ENCODE measurements around the gene MYO1F. TPM values are rescaled to one million over a fixed set of nuclear protein-coding genes. Genes with fewer than 3 reads are reported as not detected.
"Not testable (repeated sequence)": the region's sequence is repeated elsewhere in the genome, so short reads cannot be mapped to it uniquely, and the experiment has no call there.

The MYO1F gene
- total RNA-seq (10 to 100 TPM; 66.7 to 67.4 TPM), total RNA-seq (2.8 to 282 (median 97.3) reads per million in 172 experiments)
- polyA plus RNA-seq (2013, experiment 1 of 2): 150 TPM
- 182 TPM for polyA plus RNA-seq (2013, experiment 2 of 2)

DNA sequence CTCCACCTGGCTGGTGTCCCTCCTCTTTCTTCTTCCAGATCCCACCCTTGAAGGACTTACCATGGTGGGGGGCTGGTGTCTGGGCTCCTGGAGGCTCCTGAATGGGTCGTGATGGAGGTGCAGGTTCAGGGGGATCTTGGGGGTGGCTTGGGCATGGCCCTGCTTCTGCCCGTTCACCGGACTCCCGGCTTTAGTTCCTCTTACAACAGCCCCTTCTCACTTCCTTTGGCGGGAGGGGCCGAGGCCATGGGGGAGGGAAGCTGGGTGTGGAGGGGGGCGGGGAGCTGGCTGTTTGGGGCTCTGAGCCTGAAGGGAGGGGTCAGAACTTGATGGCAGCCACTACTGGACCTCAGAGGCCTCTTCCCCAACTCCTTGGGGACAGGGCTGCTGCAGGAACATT lies at the start of gene MYO1F:
MYO1F (minus strand) TSS at position 196 of the 400 bp plus-strand sequence; CDS start at position 63, 133 bp downstream.
- ATAC-seq (ENCODE audit: poor library complexity) (no peak), DNase-seq (peak in 4 of 14 experiments; percentile 38 to 49 (median 43))
- peaks cover 59% of the 10 kb centered on the region for H3K4me1 Mint-ChIP-seq (ENCODE audit: low read depth)
- peak within 1 kb of the TSS; percentile 66 for H3K4me3 ChIP-seq (ENCODE audit: low read length)
- H3K27ac ChIP-seq (ENCODE audit: low read depth in 1 of 2, low read length in 2 of 2): peak within 1 kb of the TSS; percentile 52 to 63
- intact Hi-C loops (cut with DNase I, micrococcal nuclease): loop anchor here (5.0 kb wide), 3 partner anchors 35 to 165 kb away; partner anchors contain the start of genes ADAMTS10 (in 1 of the 2) and MARCHF2 (in 1 of the 2)
- no peaks in the 10 kb centered on the region for H3K36me3 ChIP-seq (ENCODE audit: insufficient read depth, low read length)
- H3K4me3 Mint-ChIP-seq: peak within 1 kb of the TSS; percentile 94
- peaks cover 88% of the 10 kb centered on the region for H3K4me1 ChIP-seq (ENCODE audit: insufficient read depth, low read length)
- H3K36me3 Mint-ChIP-seq (ENCODE audit: low read depth): peaks cover 9% of the 10 kb centered on the region
- ChIA-PET CTCF (interaction anchor here (2.0 to 3.5 kb wide), 2 partner anchors 16 to 58 kb away, joined by 7 to 18 read pairs; no protein-coding TSS in a partner anchor), POLR2A (interaction anchor here (0.7 to 7.0 kb wide), 6 partner anchors 10 to 133 kb away, joined by 3 to 185 read pairs (median 4); partner anchors contain the start of genes HNRNPM and ZNF414)
- peak within 1 kb of the TSS; percentile 95 for H3K27ac Mint-ChIP-seq
- no peaks in the 10 kb centered on the region for H3K9me3 ChIP-seq (ENCODE audit: control insufficient read depth in 1 of 2, insufficient read depth in 1 of 2, low read length in 2 of 2)
- no peaks in the 10 kb centered on the region for H3K27me3 ChIP-seq (ENCODE audit: control insufficient read depth in 1 of 2, insufficient read depth in 2 of 2, low read length in 2 of 2)
- no peaks in the 10 kb centered on the region for H3K27me3 Mint-ChIP-seq
- H3K9me3 Mint-ChIP-seq: no peaks in the 10 kb centered on the region
- TF ChIP-seq, protein P1, sequence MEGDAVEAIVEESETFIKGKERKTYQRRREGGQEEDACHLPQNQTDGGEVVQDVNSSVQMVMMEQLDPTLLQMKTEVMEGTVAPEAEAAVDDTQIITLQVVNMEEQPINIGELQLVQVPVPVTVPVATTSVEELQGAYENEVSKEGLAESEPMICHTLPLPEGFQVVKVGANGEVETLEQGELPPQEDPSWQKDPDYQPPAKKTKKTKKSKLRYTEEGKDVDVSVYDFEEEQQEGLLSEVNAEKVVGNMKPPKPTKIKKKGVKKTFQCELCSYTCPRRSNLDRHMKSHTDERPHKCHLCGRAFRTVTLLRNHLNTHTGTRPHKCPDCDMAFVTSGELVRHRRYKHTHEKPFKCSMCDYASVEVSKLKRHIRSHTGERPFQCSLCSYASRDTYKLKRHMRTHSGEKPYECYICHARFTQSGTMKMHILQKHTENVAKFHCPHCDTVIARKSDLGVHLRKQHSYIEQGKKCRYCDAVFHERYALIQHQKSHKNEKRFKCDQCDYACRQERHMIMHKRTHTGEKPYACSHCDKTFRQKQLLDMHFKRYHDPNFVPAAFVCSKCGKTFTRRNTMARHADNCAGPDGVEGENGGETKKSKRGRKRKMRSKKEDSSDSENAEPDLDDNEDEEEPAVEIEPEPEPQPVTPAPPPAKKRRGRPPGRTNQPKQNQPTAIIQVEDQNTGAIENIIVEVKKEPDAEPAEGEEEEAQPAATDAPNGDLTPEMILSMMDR (IDR thresholded peaks at IDR 0.05): no peak

DNA sequence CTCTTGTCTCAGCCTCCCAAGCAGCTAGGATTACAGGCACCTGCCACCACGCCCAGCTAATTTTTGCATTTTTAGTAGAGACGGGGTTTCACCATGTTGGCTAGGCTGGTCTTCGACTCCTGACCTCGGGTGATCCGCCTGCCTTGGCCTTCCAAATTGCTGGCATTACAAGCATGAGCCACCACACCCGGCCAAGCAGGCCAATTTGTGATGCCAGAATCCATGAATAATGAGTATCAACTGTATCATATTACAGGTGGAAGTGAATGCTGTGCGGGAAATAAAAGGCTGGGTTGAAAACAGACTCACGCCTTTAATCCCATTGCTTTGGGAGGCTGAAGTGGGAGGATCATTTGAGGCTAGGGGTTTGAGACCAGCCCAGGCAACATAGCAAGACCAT lies 49.6 kb upstream of the MYO1F start:
- no peak for ATAC-seq (ENCODE audit: poor library complexity)
- no peaks in the 10 kb centered on the region for H3K36me3 ChIP-seq (ENCODE audit: insufficient read depth, low read length)
- H3K4me3 ChIP-seq (ENCODE audit: low read length): no peak overlapping the region
- Mint-ChIP-seq H3K4me1 (ENCODE audit: low read depth) (no peaks in the 10 kb centered on the region), H3K9me3 (peaks cover 2% of the 10 kb centered on the region), H3K4me3 (no peak overlapping the region), H3K27me3 (no peaks in the 10 kb centered on the region), H3K27ac (no peak overlapping the region), H3K36me3 (ENCODE audit: low read depth) (no peaks in the 10 kb centered on the region)
- TF ChIP-seq, protein P1 (IDR thresholded peaks at IDR 0.05): no peak
- ChIA-PET CTCF (no interaction called here), POLR2A (no interaction called here)
- no peaks in the 10 kb centered on the region for H3K27me3 ChIP-seq (ENCODE audit: control insufficient read depth in 1 of 2, insufficient read depth in 2 of 2, low read length in 2 of 2)
- DNase-seq: no peak
- intact Hi-C loops (cut with DNase I, micrococcal nuclease): no loop called here
- H3K9me3 ChIP-seq (ENCODE audit: control insufficient read depth in 1 of 2, insufficient read depth in 1 of 2, low read length in 2 of 2): no peaks in the 10 kb centered on the region
- no peaks in the 10 kb centered on the region for H3K4me1 ChIP-seq (ENCODE audit: insufficient read depth, low read length)
- H3K27ac ChIP-seq (ENCODE audit: low read depth in 1 of 2, low read length in 2 of 2): no peak overlapping the region

DNA sequence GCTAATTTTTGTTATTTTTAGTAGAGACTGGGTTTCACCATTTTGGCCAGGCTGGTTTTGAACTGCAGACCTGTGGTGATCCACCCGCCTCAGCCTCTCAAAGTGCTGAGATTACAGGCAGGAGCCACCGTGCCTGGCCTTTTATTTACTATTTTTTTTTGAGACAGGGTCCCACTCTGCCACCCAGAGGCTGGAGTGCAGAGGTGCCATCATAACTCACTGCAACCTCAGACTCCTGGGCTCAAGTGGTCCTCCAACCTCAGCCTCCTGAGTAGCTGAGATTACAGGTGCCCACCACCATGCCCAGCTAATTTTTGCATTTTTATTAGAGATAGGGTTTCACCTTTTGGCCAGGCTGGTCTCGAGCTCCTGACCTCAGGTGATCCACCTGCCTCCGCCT lies 45.6 kb upstream of the MYO1F start:
- H3K27me3 Mint-ChIP-seq; H3K36me3 Mint-ChIP-seq (ENCODE audit: low read depth); H3K27me3 ChIP-seq (ENCODE audit: control insufficient read depth in 1 of 2, insufficient read depth in 2 of 2, low read length in 2 of 2); H3K9me3 Mint-ChIP-seq; ATAC-seq (ENCODE audit: poor library complexity); H3K36me3 ChIP-seq (ENCODE audit: insufficient read depth, low read length); H3K4me3 Mint-ChIP-seq; H3K4me3 ChIP-seq (ENCODE audit: low read length); H3K4me1 ChIP-seq (ENCODE audit: insufficient read depth, low read length); intact Hi-C loops (cut with DNase I, micrococcal nuclease); H3K4me1 Mint-ChIP-seq (ENCODE audit: low read depth); H3K9me3 ChIP-seq (ENCODE audit: control insufficient read depth in 1 of 2, insufficient read depth in 1 of 2, low read length in 2 of 2); CTCF ChIA-PET; H3K27ac ChIP-seq (ENCODE audit: low read depth in 1 of 2, low read length in 2 of 2); DNase-seq; H3K27ac Mint-ChIP-seq: not testable (repeated sequence)
- POLR2A ChIA-PET: interaction anchor here (0.7 kb wide), 1 partner anchor 42 kb away, joined by 3 read pairs; no protein-coding TSS in a partner anchor

DNA sequence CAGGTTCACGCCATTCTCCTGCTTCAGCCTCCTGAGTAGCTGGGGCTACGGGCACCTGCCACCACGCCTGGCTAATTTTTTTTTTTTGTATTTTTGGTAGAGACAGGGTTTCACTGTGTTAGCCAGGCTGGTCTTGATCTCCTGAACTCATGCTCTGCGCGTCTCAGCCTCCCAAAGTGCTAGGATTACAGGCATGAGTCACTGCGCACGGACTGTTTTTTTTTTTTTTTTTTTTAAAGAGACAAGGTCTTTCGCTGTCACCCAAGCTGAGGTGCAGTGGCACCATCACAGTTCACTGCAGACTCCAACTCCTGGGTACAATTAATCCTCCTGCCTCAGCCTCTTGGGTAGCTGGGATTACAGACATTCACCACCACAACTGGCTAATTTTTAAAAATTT lies 41.5 kb upstream of the MYO1F start:
- no peak overlapping the region for H3K27ac ChIP-seq (ENCODE audit: low read depth in 1 of 2, low read length in 2 of 2)
- CTCF ChIA-PET: no interaction called here
- peaks cover 7% of the 10 kb centered on the region for H3K27me3 Mint-ChIP-seq
- POLR2A ChIA-PET: no interaction called here
- no peak overlapping the region for H3K27ac Mint-ChIP-seq
- peaks cover 0 to 4% of the 10 kb centered on the region in 2 experiments for H3K9me3 ChIP-seq (ENCODE audit: control insufficient read depth in 1 of 2, insufficient read depth in 1 of 2, low read length in 2 of 2)
- peaks cover 9% of the 10 kb centered on the region for H3K4me1 ChIP-seq (ENCODE audit: insufficient read depth, low read length)
- no peak for DNase-seq
- H3K4me1 Mint-ChIP-seq (ENCODE audit: low read depth): peaks cover 11% of the 10 kb centered on the region
- intact Hi-C loops (cut with DNase I, micrococcal nuclease): loop anchor here in 1 of 2 experiments (5.0 kb wide), 1 partner anchor 36 kb away; no protein-coding TSS in a partner anchor
- H3K4me3 Mint-ChIP-seq: no peak overlapping the region
- ATAC-seq (ENCODE audit: poor library complexity): no peak
- no peak overlapping the region for H3K4me3 ChIP-seq (ENCODE audit: low read length)
- TF ChIP-seq, protein P1 (IDR thresholded peaks at IDR 0.05): no peak
- peaks cover 2% of the 10 kb centered on the region for H3K9me3 Mint-ChIP-seq
- no peaks in the 10 kb centered on the region for H3K27me3 ChIP-seq (ENCODE audit: control insufficient read depth in 1 of 2, insufficient read depth in 2 of 2, low read length in 2 of 2)
- no peaks in the 10 kb centered on the region for H3K36me3 ChIP-seq (ENCODE audit: insufficient read depth, low read length)
- no peaks in the 10 kb centered on the region for H3K36me3 Mint-ChIP-seq (ENCODE audit: low read depth)
